NCI-H510A treated with DMSO at 0.1 percent for 48 hours (cell line): ENCODE data around the gene TASP1.
"Not testable (repeated sequence)": the region's sequence is repeated elsewhere in the genome, so short reads cannot be mapped to it uniquely, and the experiment has no call there.

Source experiments
- DNase-seq: peaks from one replicate; lab custom pipeline; 2025; lab: John Stamatoyannopoulos, UW

TASP1 gene

GRCh38 chr20:13638496-13639149, at the start of gene TASP1:
TSS of gene TASP1 (minus strand) at chr20:13638932. CDS start at chr20:13630078, 8,854 bp downstream.
- DNase-seq, result peak; percentile 98

DNA sequence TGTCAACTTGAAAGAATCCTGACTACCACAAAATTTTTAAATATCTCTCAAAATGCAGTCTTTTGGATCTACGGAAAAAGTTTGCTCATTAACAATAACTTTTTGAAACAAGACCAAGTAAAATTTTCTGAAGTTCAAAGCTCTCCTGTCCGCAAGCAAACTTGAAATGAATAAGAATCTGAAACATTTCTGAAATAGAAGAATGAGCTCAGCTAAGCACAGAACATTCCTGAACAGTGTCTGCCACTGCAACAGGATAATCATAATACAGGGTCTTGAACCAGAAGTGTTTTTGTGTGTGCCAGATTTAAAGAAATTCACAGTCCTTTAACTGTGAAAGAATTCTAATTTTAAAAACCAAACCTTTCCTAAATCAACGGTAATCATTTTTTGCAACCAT, 49.1 kb upstream of the TASP1 start:
- DNase-seq, result no peak

DNA sequence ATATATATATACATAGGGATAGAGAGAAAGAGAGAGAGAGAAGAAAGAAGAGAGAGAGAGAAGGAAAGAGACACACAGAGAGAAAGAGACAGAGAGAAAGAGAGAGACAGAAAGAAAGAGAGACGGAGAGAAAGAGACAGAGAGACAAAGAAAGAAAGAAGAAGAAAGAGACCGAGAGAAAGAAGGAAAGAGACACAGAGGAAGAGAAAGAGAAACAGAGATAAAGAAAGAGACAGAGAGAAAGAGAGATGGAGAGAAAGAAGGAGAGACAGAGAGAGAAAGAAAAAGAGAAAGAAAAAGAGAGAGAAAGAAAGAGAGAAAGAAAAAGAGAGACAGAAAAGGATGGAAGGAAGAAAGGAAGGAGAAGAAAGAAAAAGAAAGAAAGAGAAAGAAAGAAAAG, 46.9 kb upstream of the TASP1 start:
- DNase-seq, result no peak

GRCh38 chr20:13684566-13685222, 46.0 kb upstream of the TASP1 start:
- DNase-seq, result no peak

- no peak for DNase-seq
These were observed 45.1 kb upstream of the TASP1 start for GRCh38 chr20:13683833-13684232.

DNA sequence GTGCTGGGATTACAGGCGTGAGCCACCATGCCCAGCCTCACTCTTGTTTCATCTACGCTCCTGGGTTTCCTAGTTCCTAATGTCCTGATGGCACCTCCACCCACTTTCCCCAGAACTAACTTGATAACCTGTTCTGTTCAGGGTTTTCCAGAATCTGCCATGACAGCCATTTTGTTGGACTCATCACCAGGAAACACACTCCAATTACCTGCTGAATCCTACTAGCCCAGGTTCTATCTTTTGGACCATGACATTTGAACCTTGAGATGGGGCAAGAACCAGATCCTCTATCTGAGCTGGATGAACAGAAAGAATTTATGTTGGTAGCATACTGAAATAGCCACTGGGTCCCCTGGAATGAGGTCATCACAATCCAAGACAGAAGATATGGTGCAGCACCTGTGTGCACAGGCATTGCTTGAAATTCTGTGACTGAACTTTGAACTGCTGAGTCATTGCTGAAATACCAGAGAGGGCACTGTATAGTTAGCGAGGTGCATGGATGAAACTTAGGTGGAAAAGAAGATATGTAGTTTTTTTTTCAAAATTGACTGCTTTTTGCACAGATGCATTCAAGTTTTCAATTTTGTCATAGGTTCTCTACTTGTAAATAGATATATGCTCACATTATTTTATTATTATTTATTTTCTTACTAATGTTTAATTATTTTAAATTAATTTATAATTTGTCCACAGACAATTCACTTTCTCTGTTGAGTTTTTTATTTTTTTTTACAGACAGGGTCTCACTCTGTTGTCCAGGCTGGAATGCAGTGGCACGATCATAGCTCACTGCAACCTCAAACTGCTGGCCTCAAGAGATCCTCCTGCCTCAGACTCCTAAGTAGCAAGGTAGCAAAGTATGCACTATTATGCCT, 42.8 kb upstream of the TASP1 start:
- no peak for DNase-seq

DNA sequence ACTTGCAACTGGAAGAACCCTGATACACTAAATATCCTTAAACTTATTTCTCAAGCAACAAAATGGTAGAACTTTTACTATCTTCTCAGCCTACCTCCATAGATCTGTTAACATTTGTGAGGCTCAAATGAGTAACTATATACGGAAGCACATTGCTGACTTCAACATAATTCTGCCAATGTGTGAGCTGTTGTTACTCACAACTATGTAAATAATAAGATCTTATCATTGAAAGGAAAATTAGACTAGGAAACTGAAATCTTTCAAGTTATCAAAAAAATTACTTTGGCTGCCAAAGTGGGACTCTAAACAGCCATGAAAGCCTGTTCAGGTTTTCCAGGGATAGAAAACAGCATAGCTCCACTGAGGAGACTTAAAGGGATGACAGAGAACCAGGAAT, 40.2 kb upstream of the TASP1 start:
- DNase-seq, result no peak

DNA sequence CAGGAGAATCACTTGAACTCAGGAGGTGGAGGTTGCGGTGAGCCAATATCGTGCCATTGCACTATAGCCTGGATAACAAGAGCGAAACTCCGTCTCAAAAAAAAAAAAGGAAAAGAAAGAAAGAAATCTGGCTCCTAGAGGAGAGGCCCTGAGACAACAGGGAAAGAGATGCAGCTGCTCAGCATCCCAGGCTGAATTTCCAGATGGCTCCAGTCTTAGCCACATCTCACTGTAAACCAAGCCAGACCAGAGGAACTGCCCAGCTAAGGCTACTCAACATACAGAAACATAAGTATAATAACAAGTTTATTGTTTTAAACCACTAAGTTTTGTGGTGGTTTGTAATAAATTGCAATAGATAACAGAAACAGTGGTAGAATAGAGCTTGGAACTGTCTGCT, 38.5 kb upstream of the TASP1 start:
- no peak for DNase-seq

DNA sequence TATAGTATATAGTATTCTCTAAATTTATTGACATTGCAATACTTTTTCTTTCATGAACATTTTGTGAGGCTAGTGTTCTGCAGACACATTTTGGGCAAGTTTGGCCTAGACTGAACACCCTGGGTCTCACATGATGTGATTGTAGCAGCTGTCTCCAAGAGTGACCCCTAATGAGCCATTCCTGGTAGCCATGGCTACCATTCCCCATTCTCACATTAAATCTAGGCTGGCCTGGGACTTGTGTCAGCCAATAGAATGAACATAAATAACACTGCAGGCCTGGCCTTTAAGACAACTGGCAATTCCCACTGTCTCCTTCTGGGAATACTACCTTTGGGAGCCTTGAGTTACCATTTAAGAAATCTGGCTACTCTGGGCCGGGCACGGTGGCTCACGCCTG, 38.0 kb upstream of the TASP1 start:
- no peak for DNase-seq

GRCh38 chr20:13672690-13673089, 34.0 kb upstream of the TASP1 start:
- DNase-seq, result no peak

- no peak for DNase-seq
These were observed 33.2 kb upstream of the TASP1 start for GRCh38 chr20:13671916-13672378.

- DNase-seq, result no peak
These were observed 32.8 kb upstream of the TASP1 start for GRCh38 chr20:13671512-13671911.

DNA sequence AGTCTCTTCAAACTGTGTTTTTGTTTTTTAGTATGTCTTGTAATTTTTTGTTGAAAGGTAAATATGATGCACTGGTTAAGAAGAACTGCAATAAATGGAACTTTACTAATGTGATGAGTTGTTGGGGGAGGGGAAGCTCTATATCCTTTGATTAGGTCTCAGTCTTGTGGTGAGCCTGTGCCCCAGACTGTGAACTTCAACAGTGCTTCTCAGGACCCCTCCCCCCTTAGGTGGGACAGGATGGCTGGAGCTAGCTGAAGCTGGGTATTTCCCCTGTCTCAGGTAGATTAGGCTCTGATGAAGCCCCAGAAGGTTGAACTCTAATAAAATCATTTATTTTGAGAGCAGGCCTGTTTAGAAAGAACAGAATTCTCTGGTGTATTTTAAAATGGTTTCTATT, 31.4 kb upstream of the TASP1 start:
- DNase-seq, result no peak

DNA sequence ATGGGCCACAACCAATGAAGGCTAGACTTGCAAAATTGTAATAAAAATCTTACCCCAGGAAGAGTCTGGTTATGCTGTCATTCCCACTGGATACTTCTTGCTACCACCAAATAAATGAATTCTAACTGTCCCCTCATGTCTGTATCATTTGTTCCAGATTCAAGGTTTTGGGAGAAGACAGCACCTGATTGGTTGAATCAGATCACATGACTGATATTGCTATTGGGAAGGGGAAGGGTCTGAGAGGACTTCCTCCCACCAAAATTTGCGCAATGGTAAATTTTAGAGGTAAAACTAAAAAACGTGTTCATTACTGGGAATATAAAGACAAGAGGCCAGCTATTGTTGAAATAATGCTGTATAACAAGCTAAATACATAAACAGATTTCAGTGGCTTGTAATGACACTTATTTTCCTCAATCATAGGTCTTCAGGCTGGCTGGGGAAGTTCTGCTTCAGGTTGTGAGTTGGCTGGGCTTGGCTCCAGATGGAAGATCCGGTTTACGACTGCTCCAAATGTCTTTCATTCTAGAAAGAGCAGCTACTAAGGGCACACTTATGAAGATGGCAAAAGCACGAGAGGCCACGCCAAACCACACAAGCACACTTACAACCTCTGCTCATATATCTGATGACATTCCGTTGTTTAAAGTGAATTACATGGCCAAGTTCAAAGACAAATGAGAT, 27.1 kb upstream of the TASP1 start:
- DNase-seq, result no peak

- no peak for DNase-seq
These were observed 22.4 kb upstream of the TASP1 start for GRCh38 chr20:13661070-13661685.

GRCh38 chr20:13659288-13659687, 20.6 kb upstream of the TASP1 start:
- no peak for DNase-seq

DNA sequence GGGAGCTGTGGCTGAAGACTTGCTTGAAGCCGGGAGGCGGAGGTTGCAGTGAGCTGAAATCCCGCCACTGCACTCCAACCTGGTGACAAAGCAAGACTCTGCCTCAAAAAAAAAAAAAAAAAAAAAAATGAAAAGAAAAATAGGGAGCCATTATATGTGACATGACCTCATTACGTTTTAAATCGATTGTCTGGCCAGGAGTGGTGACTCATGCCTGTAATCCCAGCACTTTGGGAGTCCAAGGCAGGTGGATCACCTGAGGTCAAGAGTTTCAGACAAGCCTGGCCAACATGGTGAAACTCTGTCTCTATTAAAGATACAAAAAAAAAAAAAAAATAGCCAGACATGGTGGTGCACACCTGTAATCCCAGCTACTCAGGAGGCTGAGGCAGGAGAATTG, 19.3 kb upstream of the TASP1 start:
- not testable (repeated sequence) for DNase-seq

- DNase-seq, result no peak
These were observed 18.1 kb upstream of the TASP1 start for GRCh38 chr20:13656721-13657368.

DNA sequence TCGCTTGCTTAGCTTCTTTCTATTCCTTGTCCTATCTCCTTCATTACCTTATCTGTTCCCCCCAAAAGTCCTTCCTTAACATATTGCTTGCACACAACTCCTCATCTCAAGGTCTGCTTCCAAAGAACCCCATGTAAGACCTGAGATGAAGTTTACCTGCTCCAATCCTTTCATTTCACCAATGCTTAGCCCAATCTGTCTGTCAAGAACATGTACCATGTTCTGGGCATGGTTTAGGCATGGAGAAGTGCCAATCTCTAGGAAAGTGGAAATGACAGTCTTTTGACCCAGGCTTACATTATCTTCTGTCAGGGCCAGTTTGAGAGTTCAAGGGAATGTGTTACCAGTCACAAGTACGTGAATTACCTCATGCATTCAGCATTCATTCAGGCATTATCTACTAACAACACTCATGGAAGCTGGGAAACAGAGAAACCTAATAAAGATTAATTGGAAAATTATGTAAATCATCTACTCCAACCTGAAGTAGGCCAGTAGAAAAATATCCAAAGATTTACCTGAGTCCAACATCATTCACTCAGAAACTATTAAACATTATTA, 15.8 kb upstream of the TASP1 start:
- DNase-seq, result no peak

GRCh38 chr20:13650474-13650873, 11.7 kb upstream of the TASP1 start:
- no peak for DNase-seq
